HepG2 (cell line): ENCODE measurements around the gene CLDN19.

Source experiments
- CTCF ChIP-seq: sonication (generic); formaldehyde crosslinking; IDR thresholded peaks from 2 replicates; pipeline ENCODE4 v1.5.0; 2020; ENCODE audit warnings: mild to moderate bottlenecking, missing genetic modification reagents, moderate library complexity
- FOXK1 ChIP-seq: sonication (generic); formaldehyde crosslinking; IDR thresholded peaks from 2 replicates; pipeline ENCODE4 v1.4.0; 2020; ENCODE audit warnings: low read depth, missing genetic modification reagents, borderline replicate concordance
- KDM5B ChIP-seq: sonication (generic); formaldehyde crosslinking; IDR thresholded peaks from 2 replicates; pipeline ENCODE4 v1.4.0; 2020; ENCODE audit warnings: missing genetic modification reagents, mild to moderate bottlenecking, borderline replicate concordance
- MED8 ChIP-seq: sonication (generic); formaldehyde crosslinking; IDR thresholded peaks from 2 replicates; pipeline ENCODE4 v1.8.1; 2023; ENCODE audit warnings: mild to moderate bottlenecking, missing genetic modification reagents; ENCODE audit not compliant: insufficient replicate concordance
- NBN ChIP-seq: fragments of 450-650 bp; conservative IDR thresholded peaks from 2 replicates; pipeline ENCODE4 v1.6.1; 2017
- ONECUT2 ChIP-seq: sonication (generic); formaldehyde crosslinking; IDR thresholded peaks from 2 replicates; pipeline ENCODE4 v1.4.0; 2020; ENCODE audit warnings: missing genetic modification reagents
- POLR2AphosphoS5 ChIP-seq: IDR thresholded peaks from 2 replicates; pipeline ENCODE4 v1.6.1; 2012; ENCODE audit warnings: low read depth, low read length
- SMARCC2 ChIP-seq: fragments of 450-650 bp; IDR thresholded peaks from 2 replicates; pipeline ENCODE4 v1.6.1; 2017; ENCODE audit warnings: antibody characterized with exemption, mild to moderate bottlenecking
- SUZ12 ChIP-seq: fragments of 150-350 bp; IDR thresholded peaks from 2 replicates; pipeline ENCODE4 v1.6.1; 2014; ENCODE audit warnings: low read depth, low read length
- U2AF1 ChIP-seq: fragments of 200-400 bp; formaldehyde crosslinking; optimal IDR thresholded peaks from 2 replicates; pipeline ENCODE3; 2017; ENCODE audit warnings: mild to moderate bottlenecking, low read depth, low read length
- U2AF2 ChIP-seq: fragments of 200-400 bp; formaldehyde crosslinking; IDR thresholded peaks from 2 replicates; pipeline ENCODE4 v1.6.1; 2017; ENCODE audit warnings: low read depth, mild to moderate bottlenecking, low read length
- ZNF225 ChIP-seq: sonication (generic); formaldehyde crosslinking; IDR thresholded peaks from 2 replicates; pipeline ENCODE4 v1.4.0; 2020; ENCODE audit warnings: mild to moderate bottlenecking, missing genetic modification reagents
- ZNF296 ChIP-seq: sonication (generic); formaldehyde crosslinking; conservative IDR thresholded peaks from 2 replicates; pipeline ENCODE4 v1.5.0; 2020; ENCODE audit warnings: mild to moderate bottlenecking, missing genetic modification reagents
- ZNF589 ChIP-seq: sonication (generic); formaldehyde crosslinking; conservative IDR thresholded peaks from 2 replicates; pipeline ENCODE4 v1.8.0; 2022; ENCODE audit warnings: mild to moderate bottlenecking, moderate library complexity, missing genetic modification reagents

GRCh38 chr1:42737986-42738677 lies 1.9 kb downstream of the CLDN19 start:
- TF ChIP-seq SUZ12 (no peak), ZNF589 (CRISPR knock-in tag) (no peak), FOXK1 (no peak), NBN (no peak), MED8 (CRISPR knock-in tag) (no peak), ZNF296 (CRISPR knock-in tag) (no peak), CTCF (CRISPR knock-in tag) (no peak), U2AF2 (no peak), KDM5B (CRISPR knock-in tag) (no peak), U2AF1 (no peak), ONECUT2 (CRISPR knock-in tag) (no peak), POLR2AphosphoS5 (no peak), ZNF225 (CRISPR knock-in tag) (no peak), SMARCC2 (no peak)
